Suppressor macrophage treated with lipopolysaccharide for 4 hours (primary cell): Measurements from ENCODE around the gene MAP7.
"Not testable (repeated sequence)": the region's sequence is repeated elsewhere in the genome, so short reads cannot be mapped to it uniquely, and the experiment has no call there.

Source experiments
- DNase-seq: peaks from one replicate; pipeline ENCODE4 v3.0.0-alpha.2; 2020

The MAP7 gene

GRCh38 chr6:136412410-136412809 is 137.8 kb downstream of the MAP7 start:
- no peak for DNase-seq

DNA sequence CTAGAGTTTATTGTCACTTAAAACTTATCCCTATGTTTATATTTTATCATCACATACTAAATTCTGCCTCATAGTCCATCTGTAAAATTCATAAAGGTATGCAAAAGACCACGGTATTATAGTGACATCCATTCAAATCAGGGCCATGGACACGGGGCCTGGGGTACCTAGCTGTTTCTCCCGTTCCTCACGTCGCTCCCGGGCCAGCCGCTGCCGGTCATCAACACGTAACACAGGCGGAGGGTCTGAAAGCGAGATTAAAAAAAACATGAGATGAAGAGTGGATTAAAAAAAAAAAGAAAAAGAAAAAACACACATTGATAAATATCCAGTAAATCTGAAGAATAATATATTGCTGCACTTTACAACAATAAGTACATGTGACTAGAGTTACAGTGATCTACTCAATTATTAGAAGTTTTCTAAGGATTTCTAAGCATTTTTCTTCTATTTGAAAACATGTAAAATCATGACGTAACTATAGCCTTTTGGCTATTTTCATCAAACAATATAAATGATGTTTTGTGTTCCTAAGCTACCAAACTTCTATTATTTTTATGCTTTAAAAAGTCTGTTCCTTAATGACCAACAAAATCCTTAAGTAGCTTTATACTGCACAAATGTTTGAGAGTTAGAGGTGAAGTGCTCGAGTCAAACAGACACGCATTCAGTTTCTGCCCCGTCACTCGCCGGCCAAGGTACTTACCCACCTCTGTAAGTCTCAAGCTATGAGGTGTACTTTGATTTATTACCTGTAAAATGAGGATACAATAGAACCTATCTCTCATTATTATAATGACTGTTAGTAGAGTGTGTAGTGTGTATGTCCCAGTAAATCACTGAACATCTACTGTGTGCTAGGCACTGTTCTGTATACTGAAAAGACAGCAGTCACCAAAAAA is 138.5 kb downstream of the MAP7 start:
- no peak for DNase-seq

DNA sequence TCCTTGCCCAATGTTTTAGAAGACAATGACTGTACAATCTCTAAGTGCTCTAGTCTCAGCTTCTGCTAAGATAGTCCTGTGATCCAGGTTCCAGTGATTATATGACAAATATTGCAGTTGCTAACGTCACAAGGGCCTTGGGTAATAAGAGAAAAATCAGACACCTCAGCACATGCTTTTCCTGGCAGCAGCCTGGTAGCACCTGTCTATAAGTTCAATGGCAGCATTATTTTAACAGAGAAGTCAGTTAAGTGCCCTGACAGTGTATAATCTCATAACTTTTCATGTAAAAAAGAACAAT is 139.2 kb downstream of the MAP7 start:
- DNase-seq: no peak

GRCh38 chr6:136410201-136411024 is 139.8 kb downstream of the MAP7 start:
- no peak for DNase-seq

DNA sequence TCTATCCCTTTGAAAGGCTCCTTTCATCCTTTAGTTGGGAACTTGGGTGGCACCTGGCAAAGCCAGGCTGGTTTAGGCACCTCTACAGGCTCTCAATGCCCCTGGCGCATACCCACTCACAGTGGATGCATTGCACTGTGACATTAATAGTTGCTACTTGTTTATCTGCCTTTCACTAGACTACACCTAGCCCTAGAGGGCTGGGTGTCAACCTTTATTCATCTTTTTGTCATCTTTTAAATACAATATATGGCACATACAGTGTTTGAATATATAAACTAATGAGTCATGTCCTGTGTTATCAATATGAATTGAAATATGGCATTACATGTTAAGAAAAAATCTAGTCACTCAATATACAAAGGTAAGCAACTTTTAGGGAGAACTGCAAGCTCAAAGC is 140.6 kb downstream of the MAP7 start:
- DNase-seq: no peak

- DNase-seq: peak; percentile 57
Measured at GRCh38 chr6:136408204-136408603, 142.0 kb downstream of the MAP7 start.

DNA sequence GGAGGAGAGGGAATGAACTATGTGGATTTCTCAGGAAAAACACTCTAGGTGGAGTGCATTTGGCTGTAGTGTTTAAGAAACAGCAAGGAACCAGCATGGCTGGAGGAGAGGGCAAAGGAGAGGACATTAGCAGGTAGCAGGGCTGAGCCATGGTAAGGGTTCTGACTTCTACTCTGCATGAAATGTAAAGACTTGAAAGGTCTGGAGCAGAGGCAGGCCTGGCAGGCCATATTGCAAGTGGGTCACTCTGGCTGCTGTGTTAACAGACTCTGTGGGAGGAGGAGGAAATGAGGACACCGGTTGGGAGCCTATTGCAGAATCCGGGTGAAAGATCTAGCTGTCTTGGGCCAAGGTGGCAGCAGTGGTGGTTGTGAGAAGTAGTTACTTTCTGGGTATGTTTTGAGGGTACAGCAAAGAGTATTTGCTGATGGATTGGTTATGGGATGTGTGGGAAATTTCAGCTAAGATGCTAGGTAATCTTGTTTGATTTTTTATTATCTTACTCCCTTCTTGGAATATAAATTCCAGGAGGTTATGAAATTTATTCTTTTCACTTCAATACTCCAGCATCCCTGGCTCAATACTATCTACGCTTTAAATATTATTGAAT is 144.7 kb downstream of the MAP7 start:
- peak; percentile 72 for DNase-seq

DNA sequence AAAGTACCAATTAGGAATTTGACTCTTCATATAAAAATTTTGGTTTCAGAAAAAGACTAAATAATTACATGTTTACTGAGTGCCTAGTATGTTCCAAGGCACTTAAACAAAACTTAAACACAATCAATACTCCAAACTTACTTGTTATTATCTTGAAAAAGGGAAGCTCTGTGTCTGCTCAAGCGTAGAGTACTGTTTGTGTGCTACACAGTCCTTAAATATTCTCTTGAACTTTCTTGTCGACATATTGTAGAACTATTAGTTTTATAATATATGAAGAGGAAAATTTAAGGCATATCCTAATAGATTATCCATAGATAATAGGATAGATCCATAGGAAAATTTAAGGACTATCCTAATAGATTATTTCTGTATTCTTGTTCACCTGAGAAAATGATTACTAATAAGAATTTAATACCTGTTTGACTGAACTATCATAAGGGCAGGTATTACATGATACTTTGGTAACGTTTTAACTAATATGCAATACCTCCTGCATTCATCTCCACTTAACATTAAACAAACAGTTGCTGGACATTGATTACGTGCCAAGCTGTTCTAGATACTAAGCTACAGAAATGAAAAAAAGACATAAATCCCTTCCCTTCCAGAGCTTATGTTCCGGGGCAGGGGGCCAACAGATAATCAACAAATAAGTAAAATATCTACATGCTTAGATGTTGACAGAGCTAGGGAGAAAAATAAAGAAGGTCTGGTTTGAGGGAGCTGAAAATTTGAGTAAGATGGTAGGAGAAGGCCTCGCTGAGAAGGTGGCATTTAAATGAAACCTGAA is 145.4 kb downstream of the MAP7 start:
- no peak for DNase-seq

GRCh38 chr6:136404007-136404406 is 146.2 kb downstream of the MAP7 start:
- no peak for DNase-seq

DNA sequence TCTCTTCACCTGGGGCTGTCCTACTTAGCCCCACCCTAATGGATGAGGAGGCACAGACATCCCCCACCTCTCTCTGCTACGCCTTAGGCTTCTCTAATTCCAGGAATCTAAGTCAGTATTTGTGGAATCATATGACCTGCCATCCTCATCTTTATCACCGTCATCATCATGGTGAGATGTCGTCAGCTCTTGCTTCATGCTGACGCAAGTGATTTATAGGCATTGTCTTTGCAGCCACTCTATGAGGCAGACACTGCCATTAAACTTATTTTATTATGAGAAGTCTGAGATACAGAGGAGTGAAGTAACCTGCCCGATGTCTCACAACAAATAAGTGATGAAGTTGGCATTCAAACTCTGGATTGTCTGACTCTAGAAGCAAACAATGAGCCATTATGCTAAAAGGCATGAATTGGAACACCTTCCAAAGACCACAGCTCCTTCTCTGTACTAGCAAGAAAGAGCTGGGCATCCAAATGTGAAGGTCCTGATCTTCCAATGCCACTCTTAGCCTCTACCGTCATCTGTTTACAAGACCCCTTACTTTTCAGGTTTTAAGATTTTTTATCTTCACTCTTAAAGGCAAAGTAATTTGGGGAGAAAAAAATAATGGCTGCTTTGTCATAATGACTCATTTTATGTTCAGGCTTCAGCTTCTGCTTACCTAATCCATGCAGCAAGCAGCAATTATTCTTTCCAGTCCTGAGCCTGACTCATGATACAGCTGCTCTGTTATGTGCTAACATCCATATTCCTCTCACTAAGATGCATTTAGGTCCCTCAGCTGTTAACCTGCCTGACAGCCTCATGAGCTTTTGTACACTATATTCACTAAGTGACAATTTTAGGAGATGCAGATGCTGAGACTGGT is 146.9 kb downstream of the MAP7 start:
- DNase-seq: peak; percentile 82

DNA sequence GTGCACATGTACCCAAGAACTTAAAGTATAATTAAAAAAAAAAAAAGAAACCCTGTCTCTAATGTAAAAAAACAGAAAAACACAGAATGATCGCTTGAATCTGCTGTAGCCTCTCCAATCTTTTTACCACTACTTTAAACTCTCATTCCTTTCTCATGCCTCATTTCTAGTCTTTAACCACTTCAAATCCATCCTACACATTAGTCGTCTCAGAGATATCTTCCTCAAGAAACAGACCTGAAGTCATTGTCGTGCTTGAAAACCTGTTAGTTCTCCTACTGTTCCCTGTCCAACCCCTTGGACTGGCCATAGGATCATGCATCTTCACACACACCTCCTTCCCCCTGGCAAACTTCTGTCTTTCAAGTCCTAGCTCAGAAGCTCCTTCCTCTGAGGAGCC is 148.5 kb downstream of the MAP7 start:
- no peak for DNase-seq

DNA sequence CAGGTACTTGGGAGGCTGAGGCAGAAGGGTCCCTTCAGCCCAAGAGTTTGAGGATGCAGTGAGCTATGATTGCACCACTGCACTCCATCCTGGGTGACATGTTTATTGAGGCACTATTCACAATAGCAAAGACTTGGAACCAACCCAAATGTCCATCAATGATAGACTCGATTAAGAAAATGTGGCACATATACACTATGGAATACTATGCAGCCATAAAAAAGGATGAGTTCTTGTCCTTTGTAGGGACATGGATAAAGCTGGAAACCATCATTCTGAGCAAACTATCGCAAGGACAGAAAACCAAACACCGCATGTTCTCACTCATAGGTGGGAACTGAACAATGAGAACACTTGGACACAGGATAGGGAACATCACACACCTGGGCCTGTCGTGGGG is 149.0 kb downstream of the MAP7 start:
- not testable (repeated sequence) for DNase-seq

DNA sequence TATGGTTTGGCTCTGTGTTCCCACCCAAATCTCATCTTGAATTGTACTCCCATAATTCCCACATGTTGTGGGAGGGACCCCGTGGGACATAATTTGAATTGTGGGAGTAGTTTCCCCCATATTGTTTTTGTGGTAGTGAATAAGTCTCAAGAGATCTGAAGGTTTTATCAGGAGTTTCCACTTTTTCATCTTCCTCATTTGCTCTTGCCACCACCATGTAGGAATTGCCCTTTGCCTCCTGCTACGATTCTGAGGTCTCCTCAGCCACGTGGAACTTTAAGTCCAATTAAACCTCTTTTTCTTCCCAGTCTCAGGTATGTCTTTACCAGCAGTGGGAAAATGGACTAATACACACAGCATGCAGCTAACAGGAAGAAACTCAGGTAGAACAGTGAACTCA is 151.8 kb downstream of the MAP7 start:
- DNase-seq: no peak

DNA sequence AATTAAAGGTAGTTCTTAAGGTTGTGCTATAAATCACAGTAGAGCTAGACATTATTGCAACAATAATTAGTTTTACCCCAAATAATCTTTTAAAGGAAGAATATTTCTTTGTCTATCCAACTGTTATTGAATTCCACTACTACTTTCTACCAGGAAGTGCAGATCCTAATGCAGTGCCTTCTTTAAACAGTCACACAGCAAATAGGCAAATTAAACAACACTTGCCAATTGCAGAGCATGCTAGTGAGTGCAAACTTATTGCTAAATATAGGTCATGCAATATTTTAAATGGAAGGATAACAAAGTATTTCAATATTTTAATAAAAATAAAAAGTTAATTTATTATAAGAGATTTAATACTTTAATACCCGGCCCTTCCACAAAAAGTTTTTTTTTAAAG is 153.3 kb downstream of the MAP7 start:
- DNase-seq: no peak

- not testable (repeated sequence) for DNase-seq
Measured at GRCh38 chr6:136390959-136391358, 159.3 kb downstream of the MAP7 start.

DNA sequence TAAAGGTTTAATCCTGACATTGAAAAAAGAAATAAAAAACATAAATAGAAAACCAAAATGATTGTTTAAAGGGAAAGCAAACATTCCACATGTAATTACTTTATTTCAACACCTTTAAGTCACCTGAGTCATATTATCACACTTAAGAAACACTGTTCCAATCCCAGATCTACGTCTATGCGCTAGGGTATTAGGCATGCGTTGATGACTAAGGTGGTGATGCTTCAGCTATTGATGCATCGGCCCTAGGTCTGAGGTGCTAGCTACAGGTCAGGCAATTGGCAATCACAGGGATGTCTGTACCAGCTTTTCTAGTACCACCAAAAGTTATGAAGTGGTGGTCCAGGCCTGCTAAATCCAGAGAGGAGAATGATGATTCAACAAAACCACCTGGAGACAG is 162.9 kb downstream of the MAP7 start:
- no peak for DNase-seq

DNA sequence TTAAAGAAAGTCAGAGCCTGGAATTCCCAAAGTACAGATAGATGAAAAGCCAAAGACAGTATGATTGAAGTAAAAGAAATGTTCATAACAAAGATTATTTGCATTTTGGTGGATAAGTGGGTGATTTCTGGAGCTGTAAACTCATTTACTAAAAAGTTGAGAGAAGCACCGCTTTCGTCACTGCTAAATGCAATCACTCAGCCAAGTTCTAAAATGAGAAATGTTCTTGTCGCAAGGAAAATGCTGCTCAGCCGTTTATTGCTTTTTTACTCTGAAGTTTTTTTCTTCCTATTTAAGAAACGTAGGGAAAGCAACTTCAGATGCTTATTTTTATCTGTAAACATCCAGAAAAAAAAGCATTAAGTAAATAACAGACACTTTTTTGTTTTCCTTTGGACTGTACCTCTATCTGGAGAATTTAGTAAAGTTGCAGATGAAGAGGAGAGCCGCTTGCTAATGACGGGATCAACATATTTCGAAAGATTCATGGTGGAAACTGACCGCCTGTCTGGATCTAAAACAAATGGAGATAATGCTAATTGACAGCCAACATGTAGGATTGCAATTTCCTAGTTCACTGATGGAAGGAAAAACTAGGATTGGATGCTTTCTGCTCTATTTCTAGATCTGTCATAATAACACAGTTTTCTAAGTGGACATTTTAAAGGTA is 166.8 kb downstream of the MAP7 start:
- no peak for DNase-seq

- no peak for DNase-seq
Measured at GRCh38 chr6:136382676-136383252, 167.5 kb downstream of the MAP7 start.

DNA sequence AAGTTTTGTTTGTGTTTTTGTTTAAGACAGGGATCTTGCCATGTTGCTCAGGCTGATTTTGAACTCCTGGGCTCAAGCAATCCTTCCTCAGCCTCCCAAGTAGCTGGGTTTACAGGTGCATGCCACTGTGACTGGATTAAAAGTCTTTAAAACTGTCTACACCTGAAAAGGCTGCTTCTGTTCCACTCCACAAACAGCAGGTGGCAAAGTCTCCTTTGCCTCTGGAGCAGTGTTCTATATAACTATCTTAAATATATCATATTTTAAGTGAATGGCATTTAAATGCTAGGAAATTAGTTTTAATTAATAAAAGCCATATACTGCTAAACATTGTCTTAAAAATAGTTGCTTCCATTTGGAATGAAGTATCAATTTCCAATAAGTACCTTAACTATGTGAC is 171.3 kb downstream of the MAP7 start:
- DNase-seq: no peak

DNA sequence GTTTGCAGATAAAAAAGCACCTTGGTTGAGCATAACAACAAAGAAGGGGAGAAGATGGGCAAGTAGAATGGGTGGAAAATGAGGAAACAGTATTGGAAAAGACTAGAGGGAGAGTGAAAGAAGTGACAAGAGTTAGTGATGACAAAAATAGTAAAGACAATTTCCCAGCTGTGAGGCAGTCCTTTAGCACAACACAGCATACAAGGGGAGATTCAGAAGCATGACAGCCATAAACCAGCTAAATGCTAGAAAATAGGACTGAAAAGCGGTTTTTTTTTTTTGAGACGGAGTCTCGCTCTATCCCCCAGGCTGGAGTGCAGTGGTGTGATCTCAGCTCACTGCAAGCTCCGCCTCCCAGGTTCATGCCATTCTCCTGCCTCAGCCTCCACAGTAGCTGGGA is 174.4 kb downstream of the MAP7 start:
- not testable (repeated sequence) for DNase-seq

GRCh38 chr6:136371959-136372358 is 178.3 kb downstream of the MAP7 start:
- DNase-seq: peak; percentile 41
